Rectal smooth muscle tissue (tissue), 1 donor: ENCODE data around the gene APBA1.

Experiments used
- H3K27ac ChIP-seq: one replicate; pipeline ENCODE4 v1.7.0; 2013; ENCODE audit warnings: low read depth, low read length, inconsistent platforms
- H3K27me3 ChIP-seq: one replicate; pipeline ENCODE4 v1.7.0; 2013; ENCODE audit warnings: low read length; ENCODE audit not compliant: control insufficient read depth, insufficient read depth
- H3K36me3 ChIP-seq: one replicate; pipeline ENCODE4 v1.7.0; 2013; ENCODE audit warnings: low read length; ENCODE audit not compliant: control insufficient read depth, insufficient read depth
- H3K4me1 ChIP-seq: one replicate; pipeline ENCODE4 v1.7.0; 2013; ENCODE audit warnings: low read length; ENCODE audit not compliant: control insufficient read depth, insufficient read depth
- H3K4me3 ChIP-seq: one replicate; pipeline ENCODE4 v1.7.0; 2013; ENCODE audit warnings: low read length
- H3K9ac ChIP-seq: one replicate; pipeline ENCODE4 v1.7.0; 2013; ENCODE audit warnings: low read length

APBA1 gene

DNA sequence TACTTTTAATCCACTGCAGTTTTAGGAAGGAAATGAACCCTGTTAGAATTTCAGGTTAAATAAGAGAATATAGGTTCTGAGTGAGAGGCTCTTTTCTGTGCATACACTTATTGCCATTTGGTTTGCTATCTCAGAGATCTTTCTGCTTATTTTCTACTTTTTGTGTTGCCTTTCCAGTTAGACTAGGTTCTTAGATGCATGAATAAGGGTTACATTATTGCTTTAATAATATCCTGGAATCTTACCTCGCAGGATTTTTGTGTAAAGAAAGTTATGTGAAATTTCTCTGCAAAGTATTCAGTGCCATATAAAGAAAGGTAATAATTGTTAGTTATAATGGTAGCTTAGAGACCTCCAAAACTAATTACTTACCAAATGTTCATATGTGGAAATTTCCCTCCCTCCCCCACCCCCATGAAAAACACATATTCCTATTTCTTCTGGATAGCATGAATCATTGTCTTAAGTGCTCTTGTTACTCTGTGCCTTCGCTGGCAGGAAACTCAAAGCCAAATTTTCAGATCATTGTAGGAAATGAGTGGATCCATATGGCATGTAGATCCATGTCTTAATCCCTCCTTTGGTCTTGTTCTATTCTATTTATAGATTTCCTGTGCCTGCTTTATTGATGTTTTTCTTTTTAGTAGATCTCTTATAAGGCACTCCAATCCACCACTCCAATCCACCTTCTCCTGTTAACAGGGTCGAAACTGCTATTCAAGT, 2.7 kb upstream of the APBA1 start:
- Histone ChIP-seq H3K27me3 (no peaks in the 10 kb centered on the region), H3K27ac (no peak overlapping the region), H3K4me3 (no peak overlapping the region), H3K9ac (no peak overlapping the region), H3K36me3 (no peaks in the 10 kb centered on the region), H3K4me1 (peaks cover 7% of the 10 kb centered on the region)

DNA sequence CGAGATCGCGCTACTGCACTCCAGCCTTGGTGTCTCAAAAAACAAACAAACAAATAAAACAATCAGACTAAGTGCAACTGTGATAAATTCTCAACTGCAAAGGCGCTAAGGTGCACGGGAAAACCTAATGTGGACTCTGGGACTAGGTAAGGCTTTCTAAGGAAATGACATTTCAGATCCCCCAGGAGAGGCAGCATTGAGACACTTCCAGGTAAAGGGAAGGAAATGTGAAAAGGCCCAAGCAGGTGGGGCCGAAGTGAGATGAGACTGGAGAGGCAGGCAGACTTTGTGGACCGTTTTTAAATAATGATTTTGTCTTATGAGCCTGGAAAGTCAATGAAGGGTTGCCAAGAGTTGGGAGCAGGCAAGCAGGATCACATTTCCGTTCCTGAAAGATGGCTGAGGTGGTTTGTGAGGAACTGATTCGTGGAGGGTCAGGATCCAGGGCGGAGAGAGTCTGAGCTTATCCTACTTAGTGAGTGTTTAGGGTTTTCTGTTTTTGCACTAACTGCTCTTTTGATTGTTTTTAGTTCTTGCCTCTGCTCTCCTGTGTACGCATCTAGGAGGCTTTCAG, 2.0 kb upstream of the APBA1 start:
- H3K4me3 ChIP-seq = no peak overlapping the region
- no peak overlapping the region for H3K9ac ChIP-seq
- no peaks in the 10 kb centered on the region for H3K27me3 ChIP-seq
- H3K27ac ChIP-seq = no peak overlapping the region
- H3K4me1 ChIP-seq = peaks cover 7% of the 10 kb centered on the region
- no peaks in the 10 kb centered on the region for H3K36me3 ChIP-seq

DNA sequence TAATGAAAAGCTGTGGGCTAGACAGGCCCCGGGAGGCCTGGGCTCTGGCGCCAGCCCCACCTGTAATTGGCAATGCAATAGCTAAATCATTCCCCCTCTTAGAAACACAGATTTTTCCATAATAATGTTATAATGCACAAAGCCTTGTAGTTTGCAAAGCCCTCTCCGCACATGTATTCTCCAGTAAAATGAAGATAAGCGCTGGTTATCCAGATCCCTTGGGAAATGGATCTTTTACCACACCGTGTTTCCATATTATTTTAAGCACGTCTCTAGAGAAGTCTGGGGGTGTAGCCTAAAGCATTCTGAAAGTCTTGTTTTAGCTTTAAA, 1.1 kb upstream of the APBA1 start:
- Histone ChIP-seq H3K36me3 (no peaks in the 10 kb centered on the region), H3K4me3 (peak overlapping the region; percentile 94), H3K27ac (peak overlapping the region; percentile 77)

DNA sequence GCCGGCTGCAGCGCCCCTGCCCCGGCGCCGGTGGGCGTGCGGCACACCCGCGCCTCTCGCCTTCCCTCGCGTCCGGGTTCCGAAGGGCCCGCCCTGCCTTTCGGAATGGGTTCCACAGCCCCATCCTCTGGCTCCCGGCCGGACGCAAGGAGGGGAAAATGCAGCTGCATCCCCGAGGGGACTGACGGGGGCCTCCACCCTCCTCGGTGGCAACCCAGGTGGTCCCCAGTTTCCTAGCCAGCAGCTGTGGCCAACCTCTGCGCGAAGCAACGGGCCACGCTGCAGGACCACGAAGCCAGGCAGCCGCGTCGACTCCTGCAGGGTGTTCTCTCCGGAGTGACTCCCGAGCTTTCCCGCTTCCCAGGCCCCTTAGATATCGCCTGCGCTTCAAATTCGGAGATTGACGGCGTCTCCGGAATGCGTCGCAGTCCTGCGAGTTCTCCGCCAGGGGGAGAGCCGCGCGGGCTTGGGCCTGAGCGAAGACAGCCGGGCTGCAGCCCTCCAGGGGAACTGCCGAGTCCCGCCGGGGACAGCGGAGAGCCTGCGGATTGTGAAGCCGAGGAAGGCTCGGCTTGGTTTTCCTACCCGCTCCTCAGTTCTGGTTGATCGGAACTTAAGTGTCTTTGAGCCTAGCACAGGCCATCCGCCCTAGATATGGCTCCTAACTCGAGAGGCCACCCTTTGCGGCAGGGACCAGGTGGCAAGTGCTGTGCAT, 582 bp upstream of the APBA1 start:
- H3K27ac ChIP-seq = peak overlapping the region; percentile 77
- H3K36me3 ChIP-seq = no peaks in the 10 kb centered on the region
- H3K4me3 ChIP-seq = peak overlapping the region; percentile 94
- peaks cover 7% of the 10 kb centered on the region for H3K4me1 ChIP-seq
- H3K27me3 ChIP-seq = no peaks in the 10 kb centered on the region
- H3K9ac ChIP-seq = peak overlapping the region; percentile 24

More for the DNA sequence above, 1.1 kb upstream of the APBA1 start:
- peaks cover 7% of the 10 kb centered on the region for H3K4me1 ChIP-seq
- H3K27me3 ChIP-seq = no peaks in the 10 kb centered on the region
- H3K9ac ChIP-seq = no peak overlapping the region

DNA sequence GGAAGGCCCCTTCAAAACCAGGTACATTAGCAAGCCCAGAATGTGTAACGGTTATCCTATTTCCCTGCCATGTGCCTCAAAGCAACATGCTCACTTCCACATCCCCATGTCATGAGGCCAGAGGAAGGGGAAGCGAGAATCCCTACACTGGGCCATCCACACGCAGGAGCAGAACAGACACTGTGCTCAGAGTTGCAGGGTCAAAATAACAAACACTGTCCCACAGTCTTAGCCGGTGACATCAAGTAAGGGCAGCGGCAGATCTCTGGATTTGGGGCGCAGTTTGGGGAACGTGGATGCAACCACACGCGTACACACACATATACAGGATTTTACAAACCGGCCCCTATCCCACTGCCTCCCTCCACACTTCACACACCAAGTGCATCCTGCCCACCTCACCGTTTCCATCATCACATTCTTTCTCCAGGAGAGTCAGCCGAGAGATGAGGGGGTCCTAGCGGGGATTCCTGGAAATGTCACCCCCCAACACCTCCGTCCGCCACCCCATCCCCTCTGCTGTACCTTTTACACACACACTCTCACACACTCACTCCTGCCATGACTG, 776 bp downstream of the APBA1 start:
- peaks cover 7% of the 10 kb centered on the region for H3K4me1 ChIP-seq
- H3K36me3 ChIP-seq = no peaks in the 10 kb centered on the region
- no peaks in the 10 kb centered on the region for H3K27me3 ChIP-seq
- H3K27ac ChIP-seq = peak overlapping the region; percentile 2
- H3K4me3 ChIP-seq = peak overlapping the region; percentile 79
- H3K9ac ChIP-seq = no peak overlapping the region

DNA sequence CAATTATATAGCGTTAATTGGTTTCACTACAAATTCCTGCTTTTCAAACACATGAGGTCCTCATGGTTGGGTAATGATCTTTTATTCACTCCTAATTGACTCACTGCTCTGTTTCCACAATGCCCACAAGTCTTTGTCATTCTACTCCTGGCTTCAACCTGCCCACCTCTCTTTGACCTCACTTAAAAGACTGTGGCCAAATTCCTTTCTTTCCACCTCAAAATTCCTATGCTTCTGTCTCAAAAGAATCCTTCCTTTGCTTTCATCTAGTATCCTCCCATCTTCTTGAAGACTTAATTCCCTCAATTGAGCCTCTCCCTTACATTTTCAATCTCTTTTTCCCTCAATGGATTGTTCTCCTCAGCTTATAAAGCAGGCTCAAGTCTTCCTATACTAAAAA, 4.9 kb downstream of the APBA1 start:
- Histone ChIP-seq H3K27me3 (no peaks in the 10 kb centered on the region), H3K4me3 (no peak overlapping the region), H3K36me3 (no peaks in the 10 kb centered on the region), H3K4me1 (peaks cover 3% of the 10 kb centered on the region), H3K27ac (no peak overlapping the region), H3K9ac (no peak overlapping the region)

DNA sequence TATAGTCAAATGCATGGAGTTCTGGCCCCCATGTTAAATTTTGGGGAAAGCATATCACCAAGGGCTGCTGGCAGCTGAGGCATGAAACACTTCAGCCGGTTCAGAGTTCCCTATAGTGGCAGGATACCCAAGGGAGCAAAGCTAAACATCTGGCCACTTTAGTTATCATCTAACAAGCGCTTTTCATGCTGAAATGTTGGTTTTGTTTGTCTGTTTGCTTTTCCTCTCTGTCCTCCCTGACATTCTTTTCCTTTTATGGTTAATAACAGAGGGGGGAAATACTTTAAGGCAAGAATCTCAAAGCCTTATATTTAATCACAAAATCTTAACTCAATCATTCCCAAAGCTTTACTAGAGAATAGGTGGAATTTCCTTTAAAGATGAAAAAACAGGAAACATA, 11.9 kb downstream of the APBA1 start:
- Histone ChIP-seq H3K27me3 (no peaks in the 10 kb centered on the region), H3K4me3 (no peak overlapping the region), H3K9ac (no peak overlapping the region), H3K4me1 (no peaks in the 10 kb centered on the region), H3K27ac (no peak overlapping the region), H3K36me3 (no peaks in the 10 kb centered on the region)

DNA sequence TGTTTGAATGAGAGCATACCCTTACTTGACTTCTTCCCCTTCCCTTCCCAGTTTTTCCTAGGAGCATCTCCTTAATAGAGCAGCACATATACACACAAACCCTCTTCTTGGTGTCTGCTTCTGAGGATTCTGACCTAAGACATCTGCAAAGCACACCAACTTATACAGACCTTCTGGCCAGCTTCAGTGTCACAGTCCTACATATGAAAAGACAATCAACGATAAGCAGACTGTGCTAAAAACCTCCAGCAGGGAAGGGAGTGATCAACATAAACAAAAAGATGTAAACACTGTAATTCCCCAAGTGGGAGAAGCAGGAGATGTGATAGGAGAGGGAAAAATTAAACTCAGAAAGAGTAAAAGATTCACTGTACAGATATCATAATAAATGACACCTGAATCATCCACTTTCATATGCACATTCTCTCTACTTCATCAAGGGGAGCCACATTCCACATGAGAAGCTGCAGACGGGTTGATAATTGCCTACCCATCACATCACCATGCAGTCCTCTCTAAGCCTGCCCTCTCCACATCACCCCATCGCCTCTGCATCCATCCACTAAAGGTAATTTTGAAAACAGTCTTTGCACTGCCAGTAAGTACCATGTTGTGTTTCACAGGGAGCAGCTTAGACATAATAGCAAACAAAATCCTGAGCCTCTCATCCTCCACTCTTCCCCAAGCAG, 13.0 kb downstream of the APBA1 start:
- H3K27ac ChIP-seq = no peak overlapping the region
- no peaks in the 10 kb centered on the region for H3K4me1 ChIP-seq
- H3K36me3 ChIP-seq = no peaks in the 10 kb centered on the region
- H3K27me3 ChIP-seq = no peaks in the 10 kb centered on the region
- H3K9ac ChIP-seq = no peak overlapping the region
- H3K4me3 ChIP-seq = no peak overlapping the region

DNA sequence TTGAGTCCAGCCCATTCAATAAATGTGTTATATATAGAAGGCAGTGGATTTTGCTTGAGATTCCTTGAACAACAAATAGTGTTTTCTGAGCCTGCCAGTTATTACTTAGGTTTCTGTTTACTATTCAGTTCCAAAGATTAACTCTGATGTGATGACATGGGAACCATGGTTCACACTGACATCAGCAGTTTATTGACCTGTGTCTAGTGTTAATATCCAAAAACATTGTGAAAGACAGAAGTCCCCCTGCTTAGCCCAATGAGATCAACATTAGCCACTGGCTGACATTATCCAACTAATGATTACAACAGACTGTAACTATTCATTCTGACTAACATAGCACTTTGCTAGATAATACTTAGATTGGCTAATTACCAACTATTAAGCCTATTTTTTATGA, 14.9 kb downstream of the APBA1 start:
- H3K4me1 ChIP-seq = no peaks in the 10 kb centered on the region
- H3K27me3 ChIP-seq = no peaks in the 10 kb centered on the region
- no peak overlapping the region for H3K9ac ChIP-seq
- no peak overlapping the region for H3K27ac ChIP-seq
- no peaks in the 10 kb centered on the region for H3K36me3 ChIP-seq
- no peak overlapping the region for H3K4me3 ChIP-seq

DNA sequence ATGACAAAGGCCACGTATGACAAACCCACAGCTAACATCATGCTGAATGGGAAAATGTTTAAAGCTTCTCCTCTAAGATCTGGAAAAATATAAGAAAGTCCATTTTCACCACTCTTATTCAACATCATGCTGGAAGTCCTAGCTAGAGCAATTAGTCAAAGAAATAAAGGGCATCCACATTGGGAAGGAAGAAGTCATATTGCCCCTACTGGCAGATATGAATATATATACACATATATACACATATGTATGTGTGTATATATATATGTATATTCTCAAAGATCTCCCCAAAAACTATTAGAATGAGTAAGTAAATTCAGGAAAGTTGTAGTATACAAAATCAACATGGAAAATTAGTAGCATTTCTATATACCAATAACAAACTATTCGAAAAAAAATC, 17.1 kb downstream of the APBA1 start:
- H3K27me3 ChIP-seq = no peaks in the 10 kb centered on the region
- H3K4me3 ChIP-seq = no peak overlapping the region
- H3K36me3 ChIP-seq = no peaks in the 10 kb centered on the region
- H3K4me1 ChIP-seq = no peaks in the 10 kb centered on the region
- no peak overlapping the region for H3K27ac ChIP-seq
- H3K9ac ChIP-seq = no peak overlapping the region

DNA sequence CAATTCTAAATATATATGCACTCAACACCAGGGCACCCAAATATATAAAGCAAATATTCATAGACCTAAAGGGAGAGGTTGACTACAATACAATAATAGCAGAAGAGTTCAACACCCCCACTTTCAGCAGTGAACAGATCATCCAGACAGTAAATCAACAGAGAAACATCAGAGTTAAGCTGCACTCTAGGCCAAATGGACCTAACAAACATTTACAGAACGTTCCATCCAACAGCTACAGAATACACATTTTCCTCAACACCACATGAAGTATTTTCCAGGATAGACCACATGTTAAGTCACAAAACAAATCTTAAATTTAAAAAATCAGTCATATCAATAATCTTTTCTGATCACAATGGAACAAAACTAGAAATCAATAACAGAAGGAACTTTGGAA, 18.9 kb downstream of the APBA1 start:
- H3K4me3 ChIP-seq = no peak overlapping the region
- no peaks in the 10 kb centered on the region for H3K4me1 ChIP-seq
- no peak overlapping the region for H3K27ac ChIP-seq

DNA sequence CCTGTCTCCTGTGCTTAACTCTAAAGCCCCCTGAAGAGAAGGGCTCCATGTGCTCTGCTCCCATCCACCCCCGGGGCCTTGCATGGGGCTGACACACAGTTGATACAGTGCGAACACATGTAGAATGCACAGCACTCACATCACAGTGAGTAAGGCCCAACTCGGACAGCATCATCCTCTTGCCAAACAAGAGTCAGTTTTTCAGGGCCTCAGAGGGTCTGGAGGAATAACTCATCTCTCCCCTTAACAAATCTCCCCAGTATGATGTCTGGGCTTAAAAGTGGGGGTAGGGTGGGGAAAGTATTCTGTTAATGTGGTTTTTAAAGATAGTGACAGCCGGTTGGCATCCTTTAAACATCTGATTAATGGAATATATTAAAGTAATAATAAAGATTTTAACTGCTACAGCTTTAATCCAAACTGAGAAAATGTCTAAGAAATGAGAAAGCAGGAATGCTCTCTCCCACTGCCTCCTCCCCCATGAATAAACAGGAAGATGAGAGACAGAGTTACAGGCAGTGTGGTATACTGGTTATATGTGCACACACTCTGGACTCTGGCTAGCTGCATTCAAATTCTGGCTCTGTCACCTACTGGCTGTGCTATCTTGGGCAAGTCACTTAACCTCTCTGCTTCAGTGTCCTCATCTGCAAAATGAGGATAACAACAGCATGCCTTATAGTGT, 22.5 kb downstream of the APBA1 start:
- no peaks in the 10 kb centered on the region for H3K36me3 ChIP-seq
- no peaks in the 10 kb centered on the region for H3K4me1 ChIP-seq
- no peak overlapping the region for H3K4me3 ChIP-seq
- H3K9ac ChIP-seq = no peak overlapping the region
- H3K27ac ChIP-seq = no peak overlapping the region
- no peaks in the 10 kb centered on the region for H3K27me3 ChIP-seq

More for the DNA sequence above, 18.9 kb downstream of the APBA1 start:
- H3K36me3 ChIP-seq = no peaks in the 10 kb centered on the region
- H3K9ac ChIP-seq = no peak overlapping the region
- H3K27me3 ChIP-seq = no peaks in the 10 kb centered on the region
